Suppressor macrophage treated with lipopolysaccharide for 4 hours (primary cell): ENCODE measurements around the gene FOXB2.
"Not testable (repeated sequence)": the region's sequence is repeated elsewhere in the genome, so short reads cannot be mapped to it uniquely, and the experiment has no call there.

Source experiments
- DNase-seq: peaks from one replicate; pipeline ENCODE4 v3.0.0-alpha.2; 2020

The FOXB2 gene

DNA sequence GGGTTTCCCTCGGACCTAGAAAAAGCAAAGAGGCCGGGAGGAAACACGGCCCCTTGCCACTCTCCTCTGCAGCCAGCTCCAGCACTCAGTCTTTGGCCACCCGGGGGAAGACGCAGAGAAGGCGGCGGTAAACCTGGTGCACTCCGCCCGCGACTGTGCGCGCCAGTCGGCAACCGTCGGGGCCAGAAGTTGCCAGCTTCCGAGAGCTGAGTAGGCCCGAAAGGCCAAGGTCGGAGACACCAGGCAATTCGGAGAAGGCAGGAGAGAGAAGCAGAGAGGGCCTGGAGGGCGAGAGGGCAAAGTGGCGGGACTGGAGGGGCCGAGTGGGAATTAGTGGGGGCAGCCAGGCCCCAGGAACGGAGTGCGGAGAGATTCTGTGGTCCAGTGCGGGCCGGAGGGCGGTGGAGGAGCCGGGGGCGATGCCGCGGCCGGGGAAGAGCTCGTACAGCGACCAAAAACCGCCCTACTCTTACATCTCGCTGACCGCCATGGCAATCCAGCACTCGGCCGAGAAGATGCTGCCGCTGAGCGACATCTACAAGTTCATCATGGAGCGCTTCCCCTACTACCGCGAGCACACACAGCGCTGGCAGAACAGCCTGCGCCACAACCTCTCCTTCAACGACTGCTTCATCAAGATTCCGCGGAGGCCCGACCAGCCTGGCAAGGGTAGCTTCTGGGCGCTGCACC lies at the start of gene FOXB2:
TSS of gene FOXB2 (plus strand) at position 420 of the 690 bp plus-strand sequence. CDS start at position 420, 0 bp downstream.
- DNase-seq = no peak

GRCh38 chr9:76969716-76970115 lies 49.7 kb upstream of the FOXB2 start:
- DNase-seq = no peak

DNA sequence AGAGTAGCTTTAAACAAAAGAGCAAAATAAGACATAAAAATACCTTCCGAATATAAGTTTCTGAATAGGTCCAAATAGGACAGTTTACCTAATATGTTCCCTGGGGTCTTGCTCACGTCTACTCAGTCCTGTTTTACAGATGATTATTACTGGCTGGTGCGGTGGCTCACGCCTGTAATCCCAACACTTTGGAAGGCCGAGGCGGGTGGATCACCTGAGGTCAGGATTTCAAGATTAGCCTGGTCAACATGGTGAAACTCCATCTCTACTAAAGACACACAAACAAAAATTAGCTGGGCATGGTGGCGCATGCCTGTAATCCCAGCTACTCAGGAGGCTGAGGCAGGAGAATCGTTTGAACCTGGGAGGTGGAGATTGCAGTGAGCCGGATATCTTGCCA lies 40.6 kb upstream of the FOXB2 start:
- not testable (repeated sequence) for DNase-seq

DNA sequence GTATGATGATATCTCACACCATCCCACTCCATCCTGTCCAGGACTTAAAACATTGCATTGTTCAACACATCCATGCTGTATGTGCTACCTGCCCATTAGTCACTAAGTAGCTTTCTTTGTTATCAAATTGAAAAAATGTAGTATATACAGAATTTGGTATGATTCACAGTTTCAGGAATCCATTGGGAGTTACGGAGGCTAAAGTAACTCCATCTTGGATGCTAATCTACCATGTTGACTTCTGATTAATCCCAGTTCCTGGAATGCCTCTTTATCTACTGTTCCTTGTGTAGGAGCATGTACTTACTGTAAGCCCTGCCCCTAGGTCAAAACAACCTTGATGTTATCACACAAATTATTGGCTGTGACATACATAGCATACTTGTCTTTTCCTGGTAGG lies 38.9 kb upstream of the FOXB2 start:
- no peak for DNase-seq

- DNase-seq = no peak
These were observed 35.0 kb upstream of the FOXB2 start for GRCh38 chr9:76984486-76984885.

DNA sequence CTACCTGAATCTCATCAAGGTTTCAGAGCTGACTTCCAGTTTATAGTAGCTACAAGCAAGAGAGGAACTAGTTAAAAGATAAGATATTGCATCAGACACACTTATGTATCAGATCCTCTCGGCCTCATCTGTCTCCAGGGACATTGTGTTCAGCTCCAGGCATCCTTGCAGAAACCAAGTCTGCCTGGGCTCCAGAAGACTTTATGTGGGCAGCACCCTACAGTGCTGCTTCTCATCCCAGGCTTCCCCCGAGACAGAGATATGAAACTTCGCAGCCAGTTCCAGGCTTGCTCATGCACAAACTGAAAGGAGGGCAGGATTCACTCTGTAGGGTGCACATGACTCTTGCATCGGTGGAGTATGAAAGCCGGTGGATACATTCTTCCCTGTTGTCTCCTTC lies 33.9 kb upstream of the FOXB2 start:
- no peak for DNase-seq

GRCh38 chr9:76987594-76988200 lies 31.8 kb upstream of the FOXB2 start:
- peak; percentile 12 for DNase-seq

DNA sequence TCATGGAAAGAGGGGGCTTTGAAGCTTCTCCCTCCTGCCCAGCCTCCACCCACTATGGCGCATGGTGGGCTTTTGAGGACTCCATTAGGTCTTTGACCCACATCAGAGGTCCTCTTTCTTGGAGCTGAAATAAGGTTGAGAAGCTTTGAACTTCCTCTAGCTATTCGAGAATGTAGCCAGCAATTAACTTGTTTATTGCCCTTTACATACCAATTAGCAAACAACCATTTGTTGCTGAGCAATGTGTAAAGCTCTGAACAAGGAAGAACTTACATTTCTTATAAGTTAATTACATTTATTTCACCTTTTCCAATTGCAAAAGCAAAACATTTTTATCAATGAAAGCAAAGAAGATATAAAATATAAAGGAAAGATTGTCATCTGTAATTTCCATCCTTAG lies 30.5 kb upstream of the FOXB2 start:
- no peak for DNase-seq

- DNase-seq = no peak
These were observed 30.0 kb upstream of the FOXB2 start for GRCh38 chr9:76989501-76989900.

DNA sequence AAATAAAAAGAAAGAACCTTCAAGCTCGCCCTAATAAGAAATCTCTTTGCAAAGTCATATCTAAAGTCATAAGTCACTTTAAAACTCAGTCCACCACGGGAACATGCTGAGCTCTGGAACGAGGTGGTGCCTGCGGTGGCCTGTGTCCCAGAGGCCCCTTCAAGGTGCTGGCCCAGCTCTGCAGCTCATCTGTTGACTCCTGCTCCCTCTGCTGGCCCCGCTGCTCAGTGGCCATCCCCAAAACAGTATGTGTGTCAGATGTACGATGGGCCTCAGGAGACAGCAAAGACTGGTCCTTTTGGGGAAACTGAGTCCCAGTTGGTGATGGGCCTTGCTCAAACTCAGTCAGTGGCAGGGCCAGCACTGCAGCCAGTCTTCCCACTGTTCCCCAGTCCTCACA lies 22.8 kb upstream of the FOXB2 start:
- DNase-seq = no peak

DNA sequence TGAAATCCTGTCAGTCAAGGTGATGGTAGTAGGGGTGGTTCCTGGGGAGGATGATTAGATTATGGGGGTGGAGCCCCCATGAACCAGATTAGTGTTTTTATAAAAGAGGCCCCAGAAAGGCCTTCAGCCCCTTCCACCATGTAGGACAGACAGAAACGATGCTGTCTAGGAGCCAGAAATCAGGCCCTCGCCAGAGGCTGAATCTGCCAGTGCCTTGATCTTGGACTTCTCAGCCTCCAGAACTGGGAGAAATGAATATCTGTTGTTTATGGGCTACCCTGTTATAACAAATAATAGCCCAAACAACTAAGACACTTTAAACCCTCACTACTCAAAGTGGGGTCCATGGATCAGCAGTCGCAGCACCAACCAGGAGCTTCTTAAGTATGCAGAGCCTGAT lies 20.2 kb upstream of the FOXB2 start:
- DNase-seq = no peak

DNA sequence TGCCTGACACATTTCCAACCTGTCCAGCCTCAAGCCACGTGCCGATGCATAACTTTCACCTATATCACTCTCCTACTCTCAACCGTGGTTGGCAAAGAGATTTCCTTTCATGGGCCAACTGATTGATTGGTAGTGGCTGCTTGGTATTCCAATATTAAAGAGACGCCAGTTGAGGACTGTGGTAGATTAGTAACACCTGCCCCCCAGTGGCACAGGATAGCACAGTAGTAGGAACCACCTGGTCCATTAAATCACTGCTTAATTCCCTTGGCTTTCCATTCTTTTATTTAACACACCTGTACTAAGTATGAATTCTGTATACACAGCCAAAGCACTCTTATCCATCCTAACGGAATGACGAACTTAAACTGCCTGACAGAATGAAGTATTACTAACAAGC lies 19.1 kb upstream of the FOXB2 start:
- no peak for DNase-seq

GRCh38 chr9:77003366-77003765 lies 16.1 kb upstream of the FOXB2 start:
- no peak for DNase-seq

GRCh38 chr9:77005216-77005615 lies 14.2 kb upstream of the FOXB2 start:
- DNase-seq = no peak

DNA sequence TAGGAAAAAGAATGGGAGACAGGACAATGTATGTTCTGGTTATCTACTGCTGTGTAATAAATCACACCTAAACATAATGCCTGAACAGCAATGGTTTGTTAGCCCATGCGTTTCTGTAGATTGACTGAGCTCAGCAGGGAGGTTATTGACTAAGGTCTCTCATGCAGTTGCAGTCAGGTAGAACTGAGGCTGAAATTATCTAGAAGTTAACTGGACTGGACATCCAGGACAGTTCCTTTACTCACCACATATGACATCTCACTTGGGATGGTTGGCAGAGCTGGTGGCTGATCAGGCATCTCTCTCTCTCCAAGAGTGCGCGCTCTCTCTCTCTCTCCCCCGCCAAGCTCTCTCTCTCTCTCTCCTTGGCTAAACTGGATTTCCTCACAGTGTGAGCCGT lies 8.9 kb upstream of the FOXB2 start:
- no peak for DNase-seq

GRCh38 chr9:77011973-77012821 lies 7.3 kb upstream of the FOXB2 start:
- peak; percentile 69 for DNase-seq

DNA sequence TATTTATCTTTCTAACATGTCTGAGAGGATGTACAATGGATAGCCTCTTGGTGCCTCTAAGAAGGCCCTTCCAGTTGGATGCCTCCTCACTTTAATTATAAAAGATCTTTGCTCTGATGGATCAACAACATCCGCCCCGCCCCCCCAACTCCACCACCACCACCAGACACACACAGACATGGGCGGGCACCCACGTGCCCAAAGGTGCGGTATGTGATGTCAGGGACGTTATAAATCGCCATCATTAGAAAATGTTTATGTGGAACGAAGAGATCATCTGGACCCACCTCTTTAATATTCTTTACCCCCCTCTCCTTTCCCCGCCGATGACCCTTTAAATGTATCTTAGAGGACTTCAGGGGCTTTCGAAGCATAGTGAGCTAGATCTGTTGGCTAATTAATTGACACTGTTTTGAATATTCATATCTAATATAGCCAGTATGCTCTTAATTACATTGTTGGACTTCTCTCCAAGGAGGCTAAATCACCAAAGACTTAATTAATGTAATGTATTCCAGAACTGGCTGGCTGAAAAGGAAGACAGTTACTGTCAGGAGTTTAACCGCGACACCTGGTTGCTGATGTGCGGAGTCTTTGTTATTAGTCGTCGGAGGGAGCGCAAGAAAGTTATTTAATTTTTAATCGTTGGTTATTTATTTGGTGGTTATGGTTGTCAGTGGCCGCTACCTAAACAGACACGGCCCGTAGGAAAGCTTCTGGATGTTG lies 6.1 kb upstream of the FOXB2 start:
- no peak for DNase-seq

DNA sequence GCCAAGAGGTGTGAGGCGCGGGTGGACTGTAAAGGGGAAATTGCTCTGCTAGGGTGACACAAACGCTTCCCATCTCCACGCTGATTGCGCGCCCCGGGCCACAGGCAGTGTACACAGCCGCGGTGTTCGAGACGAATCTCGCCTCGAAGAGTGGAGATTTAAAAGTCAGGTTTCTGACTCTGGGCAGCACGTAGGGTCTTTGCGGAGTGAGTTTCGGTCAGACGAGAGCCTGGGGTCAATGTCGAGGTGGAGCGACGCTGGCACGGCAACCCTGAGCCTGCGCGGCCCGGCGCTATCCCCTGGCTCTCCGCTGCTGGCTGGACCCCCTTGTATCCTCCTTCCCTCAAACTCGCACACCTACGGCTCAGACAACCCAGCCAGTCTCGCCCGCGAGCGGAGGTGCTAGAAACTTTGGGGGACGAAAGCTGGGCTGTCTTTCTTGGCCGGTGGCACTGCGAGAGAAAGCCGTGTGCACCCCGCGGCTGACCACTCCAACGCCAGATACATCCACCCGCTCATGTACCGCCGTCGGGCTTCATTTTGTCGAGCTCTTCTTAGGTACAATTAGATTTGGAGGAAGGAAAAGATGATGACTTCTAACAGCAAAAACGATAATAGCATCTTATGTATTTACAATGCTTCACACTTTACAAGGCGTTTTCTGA lies 5.4 kb upstream of the FOXB2 start:
- DNase-seq = no peak

- DNase-seq = no peak
These were observed 4.7 kb upstream of the FOXB2 start for GRCh38 chr9:77014597-77015263.

GRCh38 chr9:77015327-77016048 lies 4.0 kb upstream of the FOXB2 start:
- no peak for DNase-seq

DNA sequence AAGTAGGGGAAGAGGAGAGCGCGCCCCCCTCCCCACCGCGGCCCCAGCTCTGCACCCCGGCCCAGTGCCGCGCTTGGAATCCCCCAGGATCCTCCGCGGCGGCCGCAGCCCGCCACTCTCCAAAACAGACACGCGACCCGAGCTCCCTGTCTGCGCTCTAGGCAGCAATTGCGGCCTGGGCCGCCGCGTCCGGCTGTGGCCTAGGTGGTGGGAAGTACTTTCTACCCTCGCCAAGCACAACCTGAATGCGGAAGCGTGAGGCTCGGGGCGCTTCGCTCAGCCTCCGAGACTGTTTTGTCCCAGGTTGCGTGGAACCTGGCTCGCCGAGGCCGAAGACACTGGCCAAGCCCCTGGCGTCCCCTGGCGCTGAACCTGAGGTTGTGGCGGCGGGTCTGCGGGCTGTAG lies 3.3 kb upstream of the FOXB2 start:
- DNase-seq = no peak
